ENCODE measurements around the gene CALML3. TPM values are rescaled to one million over a fixed set of nuclear protein-coding genes. Genes with fewer than 3 reads are reported as not detected.

Gene CALML3
- total and polyA plus RNA-seq, 2 of the 13 experiments (the other 11 are each of a cell fraction or from before 2014, with no cell fraction given): not detected

- Histone ChIP-seq H3K4me2 (ENCODE audit: low read depth, low read length) (no peak overlapping the region), H3K4me3 (replicated peaks in 1 of 3; ENCODE audit: insufficient read depth in 1 of 3, low read depth in 2 of 3, low read length in 3 of 3) (no peak overlapping the region), H3K4me1 (ENCODE audit: insufficient read depth, low read length) (peaks cover 49% of the 10 kb centered on the region), H3K36me3 (replicated peaks in 1 of 2; ENCODE audit: control insufficient read depth in 1 of 2, insufficient read depth in 2 of 2, low read length in 2 of 2) (no peaks in the 10 kb centered on the region), H3K79me2 (ENCODE audit: insufficient read depth, low read length) (no peaks in the 10 kb centered on the region), H2AFZ (ENCODE audit: low read length) (no peak overlapping the region), H4K20me1 (ENCODE audit: insufficient read depth, low read length) (no peaks in the 10 kb centered on the region), H3K27me3 (ENCODE audit: control insufficient read depth in 1 of 2, insufficient read depth in 2 of 2, low read length in 2 of 2) (peaks cover 4 to 33% of the 10 kb centered on the region in 2 experiments; a peak in 4 of 5 replicates), H3K9ac (ENCODE audit: insufficient read depth, low read depth, low read length) (no peak overlapping the region), H3K27ac (ENCODE audit: extremely low read length, insufficient read depth, low read length) (no peak overlapping the region), H3K9me3 (ENCODE audit: low read length) (no peaks in the 10 kb centered on the region)
- ChIA-PET CTCF (ENCODE audit: low intra/inter-chr PET ratio, low total read pairs) (no interaction called here), POLR2A (no interaction called here)
- intact Hi-C loops (cut with micrococcal nuclease; ENCODE audit: unreplicated experiment) (no loop called here), in situ Hi-C loops (cut with HindIII; ENCODE audit: extremely low pct_ligation_motif_present, low pct_unique_long_range_greater_than_20kb) (no loop called here)
- FAIRE-seq (no peak), DNase-seq (ENCODE audit: low spot score) (no peak), ATAC-seq (no peak)
- no peak for TF ChIP-seq PRMT3 (CRISPR knock-in tag; IDR thresholded peaks at IDR 0.05; ENCODE audit: borderline replicate concordance, low read depth)
- 52% methylated on average over 16 of the region's 21 CpGs for WGBS (ENCODE audit: low lambda C conversion rate)
- BruUV-seq (replicated peaks): no TSS peak
Measured at GRCh38 chr10:5480162-5480941, 44.4 kb upstream of the CALML3 start.

- no peak overlapping the region for H3K9ac ChIP-seq (ENCODE audit: insufficient read depth, low read depth, low read length)
- no peak overlapping the region for H3K27ac ChIP-seq (ENCODE audit: extremely low read length, insufficient read depth, low read length)
- H3K4me3 ChIP-seq (replicated peaks in 1 of 3; ENCODE audit: insufficient read depth in 1 of 3, low read depth in 2 of 3, low read length in 3 of 3): no peak overlapping the region
- no peaks in the 10 kb centered on the region for H3K79me2 ChIP-seq (ENCODE audit: insufficient read depth, low read length)
- no peaks in the 10 kb centered on the region for H4K20me1 ChIP-seq (ENCODE audit: insufficient read depth, low read length)
- H3K9me3 ChIP-seq (ENCODE audit: low read length): no peaks in the 10 kb centered on the region
- FAIRE-seq: no peak
- H3K4me2 ChIP-seq (ENCODE audit: low read depth, low read length): no peak overlapping the region
- H3K36me3 ChIP-seq (replicated peaks in 1 of 2; ENCODE audit: control insufficient read depth in 1 of 2, insufficient read depth in 2 of 2, low read length in 2 of 2): no peaks in the 10 kb centered on the region
- no peak overlapping the region for H2AFZ ChIP-seq (ENCODE audit: low read length)
- CTCF ChIA-PET (ENCODE audit: low intra/inter-chr PET ratio, low total read pairs): no interaction called here
- POLR2A ChIA-PET: no interaction called here
- no peak for DNase-seq (ENCODE audit: low spot score)
- 72% methylated on average over 12 of the region's 12 CpGs for WGBS (ENCODE audit: low lambda C conversion rate)
- H3K27me3 ChIP-seq (ENCODE audit: control insufficient read depth in 1 of 2, insufficient read depth in 2 of 2, low read length in 2 of 2): peaks cover 5 to 40% of the 10 kb centered on the region in 2 experiments; a peak in 4 of 5 replicates
- ATAC-seq: no peak
- TF ChIP-seq ZNF451 (CRISPR knock-in tag; IDR thresholded peaks at IDR 0.05) (no peak), SPEN (CRISPR knock-in tag; IDR thresholded peaks at IDR 0.05; ENCODE audit: low read depth) (no peak), TBX2 (CRISPR knock-in tag; IDR thresholded peaks at IDR 0.05; ENCODE audit: borderline replicate concordance) (no peak), TAF1 (CRISPR knock-in tag; IDR thresholded peaks at IDR 0.05) (no peak), MLX (CRISPR knock-in tag; IDR thresholded peaks at IDR 0.05) (no peak), FLYWCH1 (CRISPR knock-in tag; IDR thresholded peaks at IDR 0.05) (no peak), ZNF766 (CRISPR knock-in tag; IDR thresholded peaks at IDR 0.05; ENCODE audit: borderline replicate concordance) (no peak), ZNF329 (CRISPR knock-in tag; IDR thresholded peaks at IDR 0.05; ENCODE audit: low read depth) (no peak), TMF1 (CRISPR knock-in tag; IDR thresholded peaks at IDR 0.05; ENCODE audit: low read depth) (no peak), IKZF4 (CRISPR knock-in tag; IDR thresholded peaks at IDR 0.05; ENCODE audit: borderline replicate concordance, low read depth, not compliant biosample characterization) (no peak)
- intact Hi-C loops (cut with micrococcal nuclease; ENCODE audit: unreplicated experiment): no loop called here
- no TSS peak for BruUV-seq (replicated peaks)
- H3K4me1 ChIP-seq (ENCODE audit: insufficient read depth, low read length): peaks cover 56% of the 10 kb centered on the region
- in situ Hi-C loops (cut with HindIII; ENCODE audit: extremely low pct_ligation_motif_present, low pct_unique_long_range_greater_than_20kb): no loop called here
Measured at GRCh38 chr10:5481121-5481520, 43.6 kb upstream of the CALML3 start.

Data from HepG2 (cell line).